Esophagus muscularis mucosa (tissue), 4 donors: ENCODE data around the gene HECTD4. TPM values are rescaled to one million over a fixed set of nuclear protein-coding genes. Genes with fewer than 3 reads are reported as not detected.

Source experiments
- small RNA-seq, 3 donors: library from RNA; depleted of rRNA; stranded (forward); fragments of <200 nt; gene quantifications; one replicate each; pipeline ENCODE3, GENCODE V24; 2016
- total RNA-seq, 4 donors: library from RNA; depleted of rRNA; stranded (reverse); fragments of >200 nt; gene quantifications; one replicate each; pipeline versions ENCODE4 v1.1.0 to v1.2.1, GENCODE V29; 2016

Gene HECTD4
- total RNA-seq, 4 donors from 2014 or later: 27.3 to 59.3 (median 44.9) TPM

Small RNA genes lying within 50 kb of the gene (small RNA-seq; reads per million reads assigned to genes)
- gene RF00019: 0 reads per million in 3 donors

Other genes with a start within 250 kb of the HECTD4 start
- 1,000 to 10,000 TPM in 3 of 4 donors, 100 to 1,000 TPM in 1; 946 to 1,705 (median 1,459) TPM for gene RPL6, start 27.2 kb upstream of the HECTD4 start, total RNA-seq
- gene PTPN11, start 36.5 kb upstream of the HECTD4 start, total RNA-seq: 100 to 1,000 TPM; 132 to 142 (median 139) TPM